ENCODE measurements around the gene LCE2C.
"Not testable (repeated sequence)": the region's sequence is repeated elsewhere in the genome, so short reads cannot be mapped to it uniquely, and the experiment has no call there.

Gene LCE2C

GRCh38 chr1:152663098-152663497, 12.0 kb upstream of the LCE2C start, which contains the start of gene LCE2D:
TSS of gene LCE2D (plus strand) at chr1:152663380. CDS start at chr1:152664106, 726 bp downstream.
- no peak within 1 kb of the TSS for H3K4me2 ChIP-seq
- no peak within 1 kb of the TSS for H3K27ac ChIP-seq
- H3K4me1 ChIP-seq, result no peaks in the 10 kb centered on the region
- no peak for TF ChIP-seq Cebpa-rat (IDR thresholded peaks at IDR 0.05)
- no peaks in the 10 kb centered on the region for H3K36me3 ChIP-seq
- H3K9me3 ChIP-seq, result no peaks in the 10 kb centered on the region
- H4K20me1 ChIP-seq, result no peaks in the 10 kb centered on the region
- H3K4me3 ChIP-seq, result no peak within 1 kb of the TSS
- no peak within 1 kb of the TSS for H3K9ac ChIP-seq
- no peaks in the 10 kb centered on the region for H3K27me3 ChIP-seq

GRCh38 chr1:152666171-152666570, 8.9 kb upstream of the LCE2C start:
- H3K9me3 ChIP-seq, H3K4me3 ChIP-seq, H3K36me3 ChIP-seq, H3K4me1 ChIP-seq, H3K27ac ChIP-seq, H3K9ac ChIP-seq, H3K4me2 ChIP-seq, H3K27me3 ChIP-seq, H4K20me1 ChIP-seq: not testable (repeated sequence)

GRCh38 chr1:152667648-152668047, 7.4 kb upstream of the LCE2C start:
- Histone ChIP-seq H3K4me3 (no peak overlapping the region), H3K9ac (no peak overlapping the region), H3K9me3 (no peaks in the 10 kb centered on the region), H3K36me3 (no peaks in the 10 kb centered on the region), H4K20me1 (no peaks in the 10 kb centered on the region), H3K4me2 (no peak overlapping the region), H3K27me3 (no peaks in the 10 kb centered on the region), H3K4me1 (no peaks in the 10 kb centered on the region), H3K27ac (no peak overlapping the region)
- TF ChIP-seq Cebpa-rat (IDR thresholded peaks at IDR 0.05), result no peak

GRCh38 chr1:152673016-152673415, 2.1 kb upstream of the LCE2C start:
- Histone ChIP-seq H3K36me3 (no peaks in the 10 kb centered on the region), H3K9me3 (no peaks in the 10 kb centered on the region), H3K4me1 (no peaks in the 10 kb centered on the region)

GRCh38 chr1:152679459-152679858, 4.4 kb downstream of the LCE2C start:
- Histone ChIP-seq H3K27me3 (no peaks in the 10 kb centered on the region), H3K27ac (no peak overlapping the region)

More at GRCh38 chr1:152673016-152673415, 2.1 kb upstream of the LCE2C start:
- Histone ChIP-seq H3K27me3 (no peaks in the 10 kb centered on the region), H4K20me1 (no peaks in the 10 kb centered on the region), H3K9ac (no peak overlapping the region), H3K27ac (no peak overlapping the region), H3K4me3 (no peak overlapping the region), H3K4me2 (no peak overlapping the region)
- TF ChIP-seq Cebpa-rat (IDR thresholded peaks at IDR 0.05), result no peak

GRCh38 chr1:152681616-152682015, 6.5 kb downstream of the LCE2C start:
- Histone ChIP-seq H3K4me3 (no peak overlapping the region), H3K4me1 (no peaks in the 10 kb centered on the region), H3K4me2 (no peak overlapping the region), H3K27ac (no peak overlapping the region), H4K20me1 (no peaks in the 10 kb centered on the region), H3K9ac (no peak overlapping the region), H3K36me3 (no peaks in the 10 kb centered on the region), H3K27me3 (no peaks in the 10 kb centered on the region), H3K9me3 (no peaks in the 10 kb centered on the region)
- TF ChIP-seq Cebpa-rat (IDR thresholded peaks at IDR 0.05), result no peak

More at GRCh38 chr1:152679459-152679858, 4.4 kb downstream of the LCE2C start:
- no peak overlapping the region for H3K9ac ChIP-seq
- H3K4me3 ChIP-seq, result no peak overlapping the region
- no peaks in the 10 kb centered on the region for H4K20me1 ChIP-seq
- no peaks in the 10 kb centered on the region for H3K9me3 ChIP-seq
- no peak overlapping the region for H3K4me2 ChIP-seq
- no peak for TF ChIP-seq Cebpa-rat (IDR thresholded peaks at IDR 0.05)
- H3K4me1 ChIP-seq, result no peaks in the 10 kb centered on the region
- H3K36me3 ChIP-seq, result no peaks in the 10 kb centered on the region

- TF ChIP-seq Cebpa-rat (IDR thresholded peaks at IDR 0.05), result no peak
- Histone ChIP-seq H3K27ac (no peak overlapping the region), H3K27me3 (no peaks in the 10 kb centered on the region), H3K4me3 (no peak overlapping the region), H3K4me1 (no peaks in the 10 kb centered on the region), H3K9ac (no peak overlapping the region), H3K4me2 (no peak overlapping the region), H3K36me3 (no peaks in the 10 kb centered on the region), H4K20me1 (no peaks in the 10 kb centered on the region), H3K9me3 (no peaks in the 10 kb centered on the region)
Observed at GRCh38 chr1:152683846-152684245, 8.8 kb downstream of the LCE2C start.

- not testable (repeated sequence) for H3K27me3 ChIP-seq, H3K36me3 ChIP-seq, H3K9me3 ChIP-seq, H4K20me1 ChIP-seq, H3K27ac ChIP-seq, H3K4me3 ChIP-seq, H3K4me2 ChIP-seq, H3K4me1 ChIP-seq, H3K9ac ChIP-seq
Observed at GRCh38 chr1:152685823-152686222, 10.7 kb downstream of the LCE2C start, which contains the start of gene LCE2B. TSS of gene LCE2B (plus strand) at chr1:152686123. CDS start at chr1:152686844, 721 bp downstream.

GRCh38 chr1:152697701-152698600, 22.9 kb downstream of the LCE2C start, which contains the start of gene LCE2A:
TSS of gene LCE2A (plus strand) at chr1:152698345. CDS start at chr1:152698902, 557 bp downstream.
- no peak within 1 kb of the TSS for H3K4me2 ChIP-seq
- no peaks in the 10 kb centered on the region for H3K27me3 ChIP-seq
- no peaks in the 10 kb centered on the region for H3K36me3 ChIP-seq
- H3K4me1 ChIP-seq, result peaks cover 14% of the 10 kb centered on the region
- no peaks in the 10 kb centered on the region for H4K20me1 ChIP-seq
- no peaks in the 10 kb centered on the region; the same call in 1 of the 2 replicates for H3K9me3 ChIP-seq
- H3K27ac ChIP-seq, result no peak within 1 kb of the TSS
- H3K4me3 ChIP-seq, result no peak within 1 kb of the TSS
- H3K9ac ChIP-seq, result no peak within 1 kb of the TSS
- TF ChIP-seq Cebpa-rat (IDR thresholded peaks at IDR 0.05), result no peak

GRCh38 chr1:152699746-152700145, 24.7 kb downstream of the LCE2C start:
- no peaks in the 10 kb centered on the region for H3K27me3 ChIP-seq
- no peak overlapping the region for H3K27ac ChIP-seq
- TF ChIP-seq Cebpa-rat (IDR thresholded peaks at IDR 0.05), result no peak
- H3K4me3 ChIP-seq, result no peak overlapping the region
- peaks cover 14% of the 10 kb centered on the region for H3K4me1 ChIP-seq
- H3K9ac ChIP-seq, result no peak overlapping the region; the same call in 1 of the 2 replicates
- H4K20me1 ChIP-seq, result no peaks in the 10 kb centered on the region
- H3K4me2 ChIP-seq, result peak overlapping the region; percentile 58
- no peaks in the 10 kb centered on the region for H3K9me3 ChIP-seq
- H3K36me3 ChIP-seq, result no peaks in the 10 kb centered on the region
